T-helper 1 cell (primary cell): ENCODE measurements around the gene DCAF4.
"Not testable (repeated sequence)": the region's sequence is repeated elsewhere in the genome, so short reads cannot be mapped to it uniquely, and the experiment has no call there.

Experiments
- DNase-seq, 5 donors: peaks; one replicate each; pipeline ENCODE4 v3.0.0-alpha.2; 2012 to 2020

The DCAF4 gene

DNA sequence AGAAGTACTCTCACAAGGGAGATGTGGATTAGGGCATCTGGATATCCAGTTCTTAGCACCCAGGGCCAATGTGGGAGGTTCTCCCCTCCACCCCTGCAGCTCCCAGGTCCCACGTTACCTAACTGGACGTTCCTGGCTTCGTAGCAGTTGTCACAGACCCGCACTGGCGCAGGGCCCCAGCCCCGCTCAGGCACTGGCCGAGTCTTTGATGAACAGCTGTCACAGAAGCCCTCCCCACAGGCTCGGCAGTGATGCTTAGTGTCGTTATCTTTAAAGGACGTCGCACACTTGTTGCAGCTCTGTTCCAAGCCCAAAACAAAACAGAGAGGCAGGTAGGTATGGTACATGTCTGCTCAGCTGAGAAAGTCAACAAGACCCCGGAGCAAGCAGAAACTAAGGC is 48.4 kb downstream of the DCAF4 start:
- no peak for DNase-seq

DNA sequence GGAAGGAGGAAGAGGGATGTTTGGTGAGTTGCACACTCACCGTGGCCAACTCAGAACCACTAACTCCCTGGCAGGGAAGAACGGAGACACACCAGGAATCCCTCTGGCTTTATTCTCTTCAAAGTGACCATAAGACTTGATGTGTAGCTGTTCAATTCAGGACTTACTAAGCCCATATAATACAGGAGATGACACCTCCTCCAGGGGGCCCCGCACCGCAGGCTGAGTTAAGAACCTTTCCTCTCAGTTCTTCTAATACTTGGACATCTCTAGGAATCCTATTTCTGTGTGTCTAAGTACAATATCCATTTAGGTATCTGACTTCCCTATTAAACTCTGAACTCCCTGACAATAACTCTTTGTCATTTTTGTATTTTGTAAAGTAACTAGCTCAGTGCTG is 49.5 kb downstream of the DCAF4 start:
- DNase-seq = no peak

DNA sequence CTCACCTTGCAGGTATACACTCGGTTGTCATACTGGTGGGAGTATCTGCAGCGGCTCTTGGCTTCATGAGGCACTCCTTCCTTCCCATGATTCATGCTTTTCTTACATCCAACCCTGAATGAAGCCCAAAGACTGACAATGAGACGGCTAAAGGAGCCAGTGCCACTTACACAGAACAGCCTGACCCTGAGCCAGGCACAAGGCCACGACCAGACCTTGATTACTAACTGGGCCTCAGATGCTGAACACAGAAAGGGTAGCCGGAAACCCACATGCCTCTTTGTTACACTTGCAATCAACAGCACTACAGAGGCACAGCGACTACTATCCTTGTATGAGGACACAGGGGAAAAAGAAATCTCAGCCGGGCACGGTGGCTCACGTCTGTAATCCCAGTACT is 52.6 kb downstream of the DCAF4 start:
- DNase-seq = no peak

DNA sequence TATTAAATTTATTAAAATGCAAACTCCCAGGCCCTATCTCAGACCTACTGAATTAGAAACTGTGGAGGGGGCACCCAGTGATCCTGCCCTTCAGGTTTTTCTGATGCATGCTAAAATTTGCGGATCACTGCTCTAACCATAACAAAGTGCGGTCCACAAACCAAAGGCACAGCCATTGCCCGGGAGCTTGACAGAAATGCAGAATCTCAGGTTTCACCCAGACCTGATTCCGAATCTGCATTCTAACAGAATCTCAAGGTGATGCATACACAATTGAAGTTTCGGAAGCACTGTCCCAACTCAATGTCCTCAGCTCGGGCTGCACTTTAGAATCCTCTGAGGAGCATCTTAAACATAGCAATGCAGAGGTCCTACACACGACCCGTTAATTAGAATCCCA is 54.6 kb downstream of the DCAF4 start:
- no peak for DNase-seq

DNA sequence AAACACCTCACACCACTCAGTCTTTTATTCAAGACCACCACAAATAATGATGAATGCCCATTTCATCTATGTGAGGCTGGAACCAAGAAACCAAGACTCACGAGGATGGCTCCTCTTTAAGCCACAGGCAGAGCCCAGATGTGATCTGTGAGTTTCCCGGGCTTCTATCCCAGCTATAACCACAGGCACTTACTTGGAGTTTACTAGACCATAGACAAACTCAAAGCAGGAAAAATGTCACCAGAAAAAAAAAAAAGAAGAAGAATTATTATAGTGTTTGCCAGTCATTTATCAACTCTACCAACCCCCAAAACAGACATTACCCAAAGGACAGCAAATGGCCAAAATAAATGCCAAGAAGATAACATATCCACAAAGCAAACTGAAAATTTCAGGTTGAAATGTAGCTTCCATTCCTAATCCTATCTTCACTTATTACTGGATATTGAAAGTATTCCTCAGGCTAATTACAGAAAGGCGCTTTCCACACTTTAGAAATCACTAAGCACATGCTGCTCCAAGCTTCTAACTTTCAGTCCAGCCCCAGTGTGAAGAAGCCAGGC is 56.0 kb downstream of the DCAF4 start:
- DNase-seq = no peak

DNA sequence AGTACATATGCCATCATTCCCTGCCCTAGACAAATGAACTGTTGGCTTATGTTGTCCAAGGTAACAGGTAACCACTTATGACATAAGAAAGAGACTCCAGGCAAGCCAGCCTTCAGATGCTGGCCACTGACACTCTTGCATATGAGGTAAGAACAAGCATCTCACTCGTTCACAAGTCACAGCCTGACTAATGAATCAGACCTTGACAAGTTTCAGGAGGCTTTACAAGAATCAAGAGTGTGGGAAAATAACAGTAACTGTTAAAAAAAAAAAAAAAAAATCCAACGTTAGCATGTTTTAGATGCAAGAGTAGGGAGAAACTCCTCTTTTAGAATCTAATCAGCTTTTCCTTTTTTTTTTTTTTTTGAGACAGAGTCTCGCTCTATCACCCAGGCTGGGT is 60.0 kb downstream of the DCAF4 start:
- DNase-seq = no peak

DNA sequence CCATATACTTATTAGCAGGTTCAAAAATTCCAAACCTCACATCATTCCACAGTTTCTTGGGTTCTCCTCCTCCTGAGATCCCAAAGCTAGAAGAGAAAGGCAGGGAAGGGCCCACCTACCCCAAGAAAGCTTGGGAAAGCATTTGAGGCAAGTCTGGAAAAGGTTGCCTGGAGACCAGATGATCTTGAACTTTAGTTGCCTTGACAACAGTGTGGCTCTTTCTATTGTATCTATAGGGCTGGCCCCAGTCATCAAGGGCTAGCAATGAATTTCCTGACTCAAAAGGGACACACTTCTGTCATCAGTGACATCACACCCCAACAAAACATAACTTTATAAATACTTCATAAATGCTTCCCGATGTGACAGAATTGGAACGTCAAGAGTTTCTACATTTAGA is 60.6 kb downstream of the DCAF4 start:
- no peak for DNase-seq

DNA sequence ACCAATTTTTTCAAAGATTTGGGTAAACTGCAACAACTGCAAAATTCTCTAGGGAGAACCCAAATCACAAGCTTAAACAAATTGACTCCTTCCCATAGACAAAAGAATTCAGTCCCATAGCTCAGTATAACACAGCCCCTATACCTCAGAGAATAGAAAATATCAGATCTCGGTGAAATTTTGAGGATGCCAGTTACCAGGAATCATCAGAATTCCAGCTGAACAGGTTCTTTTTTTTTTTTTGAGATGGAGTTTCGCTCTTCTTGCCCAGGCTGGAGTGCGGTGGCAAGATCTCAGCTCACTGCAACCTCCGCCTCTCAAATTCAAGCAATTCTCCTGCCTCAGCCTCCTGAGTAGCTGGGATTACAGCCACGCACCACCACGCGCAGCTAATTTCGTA is 63.9 kb downstream of the DCAF4 start:
- no peak for DNase-seq

DNA sequence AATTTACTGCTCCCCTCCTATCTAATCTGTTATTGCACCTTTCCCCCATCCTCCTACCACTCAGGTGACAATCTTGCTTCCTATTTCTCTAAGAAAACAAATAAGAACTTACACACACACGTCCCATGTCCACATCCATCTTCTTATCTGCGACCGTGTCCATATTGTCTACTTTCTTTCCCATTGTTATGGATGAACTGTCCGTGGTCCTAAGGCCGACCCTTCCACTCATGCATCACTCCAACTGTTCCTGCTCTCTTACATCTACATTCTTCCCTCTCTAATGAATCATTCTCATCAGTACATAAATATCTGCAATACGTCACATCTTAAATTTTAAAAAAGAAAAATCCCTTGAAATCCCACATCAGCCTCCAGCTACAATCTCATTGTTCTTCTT is 70.7 kb downstream of the DCAF4 start:
- no peak for DNase-seq

DNA sequence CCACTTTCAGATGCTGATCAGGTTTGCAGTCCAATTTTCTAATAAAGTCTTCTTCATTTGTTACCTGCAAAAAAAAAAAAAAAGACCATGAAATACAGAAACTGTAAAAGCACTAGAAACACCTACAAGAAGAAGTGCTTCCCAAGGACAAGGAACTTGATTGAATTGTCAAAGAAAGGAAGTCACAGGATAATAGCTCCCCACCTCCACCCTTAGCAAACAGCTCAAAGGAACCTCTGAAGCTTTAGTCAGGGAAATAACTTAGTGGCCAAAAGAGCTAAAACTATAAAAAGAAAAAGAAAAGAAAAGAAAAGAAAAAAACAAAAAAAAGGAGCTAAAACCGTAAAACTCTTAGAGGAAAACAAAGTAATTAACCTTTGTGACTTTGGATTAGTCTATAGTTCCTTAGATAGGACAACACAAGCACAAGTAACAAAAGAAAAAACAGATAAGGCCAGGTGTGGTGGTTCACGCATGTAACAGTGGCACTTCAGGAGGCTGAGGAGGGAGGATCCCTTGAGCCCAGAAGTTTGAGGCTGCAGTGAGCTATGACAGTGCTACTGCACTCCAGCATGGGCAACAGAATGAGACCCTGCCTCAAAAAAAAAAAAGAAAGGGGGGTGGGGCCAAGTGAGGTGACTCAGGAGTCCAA is 72.1 kb downstream of the DCAF4 start:
- no peak for DNase-seq

DNA sequence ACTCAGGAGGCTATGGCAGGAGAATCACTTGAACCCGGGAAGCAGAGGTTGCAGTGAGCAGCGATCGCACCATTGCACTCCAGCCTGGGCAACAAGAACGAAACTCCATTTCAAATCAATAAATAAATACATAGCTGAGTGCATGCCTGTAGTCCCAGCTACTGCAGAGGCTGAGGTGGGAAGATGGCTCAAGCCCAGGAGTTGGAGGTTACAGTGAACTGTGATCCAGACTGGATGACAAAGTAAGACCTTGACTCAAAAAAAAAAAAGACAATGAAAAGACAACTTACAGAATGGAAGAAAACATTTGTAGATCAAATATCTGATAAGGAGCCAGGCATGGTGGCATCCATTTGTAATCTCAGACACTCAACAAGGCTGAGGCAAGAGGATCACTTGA is 73.1 kb downstream of the DCAF4 start:
- DNase-seq = no peak

DNA sequence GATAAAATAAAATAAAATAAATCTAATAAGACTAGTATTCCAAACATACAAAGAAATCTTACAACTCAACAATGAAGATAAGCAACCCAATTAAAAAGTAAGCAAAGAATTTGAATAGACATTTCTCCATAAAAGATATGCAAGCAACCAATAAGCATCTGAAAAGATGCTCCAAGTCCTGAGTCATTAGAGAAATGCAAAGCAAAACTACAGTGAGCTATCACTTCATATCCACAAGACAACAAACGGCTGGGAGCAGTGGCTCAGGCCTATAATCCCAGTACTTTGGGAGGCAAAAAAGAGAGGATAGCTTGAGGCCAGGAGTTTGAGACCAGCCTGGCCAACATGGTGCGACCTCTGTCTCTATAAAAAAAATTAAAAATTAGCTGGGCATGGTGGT is 73.8 kb downstream of the DCAF4 start:
- DNase-seq = no peak

DNA sequence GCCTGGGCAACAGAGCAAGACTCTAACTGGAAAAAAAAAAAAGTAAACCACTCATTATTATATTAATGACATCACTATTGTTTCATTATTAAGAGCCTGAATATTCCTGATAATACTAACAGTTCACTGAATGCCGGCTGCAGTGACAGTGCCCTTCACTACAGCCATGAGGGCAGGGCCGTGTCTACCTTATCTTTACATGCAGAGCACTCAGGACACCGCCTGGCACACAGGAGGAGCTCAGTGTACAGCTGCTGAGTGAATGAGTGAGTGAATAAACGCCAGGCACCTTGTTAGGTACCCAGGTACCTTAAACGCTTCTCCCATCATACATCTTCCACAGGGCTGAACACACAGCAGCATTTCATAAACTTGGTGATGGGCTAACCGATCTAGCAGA is 77.4 kb downstream of the DCAF4 start:
- no peak for DNase-seq

DNA sequence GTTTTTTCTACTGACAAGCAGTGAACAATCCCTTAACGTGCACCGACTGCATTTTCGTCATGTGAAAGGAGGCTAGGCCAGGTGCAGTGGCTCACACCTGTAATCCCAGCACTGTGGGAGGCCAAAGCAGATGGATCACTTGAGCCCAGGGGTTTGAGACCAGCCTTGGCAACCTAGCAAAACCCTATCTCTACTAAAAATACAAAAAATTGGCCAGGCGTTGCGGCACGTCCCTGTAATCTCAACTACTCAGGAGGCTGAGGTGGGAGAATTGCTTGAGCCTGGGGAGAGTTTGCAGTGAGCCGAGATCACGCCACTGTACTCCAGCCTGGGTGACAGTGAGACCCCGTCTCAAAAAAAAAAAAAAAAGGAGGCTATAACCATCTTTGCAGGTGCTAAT is 78.4 kb downstream of the DCAF4 start:
- DNase-seq = not testable (repeated sequence)

DNA sequence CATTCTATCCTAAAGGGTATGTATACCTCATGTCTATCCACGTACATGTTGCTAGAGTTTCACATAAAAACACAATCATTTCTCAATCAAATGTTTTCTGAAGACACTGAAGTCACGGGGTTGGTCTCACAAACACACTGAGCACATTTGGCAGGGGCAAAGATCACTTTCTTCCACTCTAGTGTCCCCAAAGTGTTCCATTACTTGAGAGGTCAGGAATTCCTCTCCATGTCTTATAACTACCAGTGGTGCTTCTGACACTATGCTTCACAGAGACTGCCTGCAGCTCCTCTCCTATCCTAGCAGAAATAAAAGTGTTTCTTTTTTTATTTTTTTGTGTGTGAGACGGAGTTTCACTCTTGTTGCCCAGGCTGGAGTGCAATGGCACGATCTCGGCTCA is 81.6 kb downstream of the DCAF4 start:
- DNase-seq = no peak

DNA sequence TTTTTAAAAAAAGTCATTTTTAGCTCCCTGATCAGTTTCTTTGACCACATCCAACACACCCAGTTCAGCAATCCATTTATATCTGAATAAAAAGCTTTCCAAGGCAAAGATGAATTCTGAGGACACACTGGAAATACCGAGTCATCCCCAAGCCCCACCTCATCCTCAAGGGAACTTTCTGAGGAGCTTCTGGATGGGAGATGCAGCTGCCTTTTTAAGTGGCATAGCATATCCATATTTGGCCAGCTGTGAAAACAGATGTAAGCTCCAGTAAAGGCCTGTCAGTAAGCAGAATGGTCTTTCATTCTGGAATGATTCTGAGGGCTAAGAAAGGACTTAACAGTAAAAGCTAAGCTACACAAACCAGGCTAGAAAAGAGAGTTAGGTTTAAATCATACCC is 82.2 kb downstream of the DCAF4 start:
- DNase-seq = no peak
